Caco-2 (cell line): ENCODE results near the gene SLC30A1. TPM values are rescaled to one million over a fixed set of nuclear protein-coding genes. Genes with fewer than 3 reads are reported as not detected.

ENCODE experiments used
- BruUV-seq: library from RNA; stranded (reverse); fragments of 400-500 nt; replicated peaks from 2 replicates; lab custom pipeline; 2021; lab: Mats Ljungman, UMichigan
- CTCF ChIA-PET: fragments of 300-600 bp; sonication (Branson Sonifier 250); formaldehyde crosslinking; loops from one replicate; lab custom pipeline; 2022; ENCODE audit warnings: antibody characterized with exemption; lab: Charles Lee
- POLR2A ChIA-PET: fragments of 300-600 bp; sonication (Branson Sonifier 250); formaldehyde crosslinking; loops from one replicate; lab custom pipeline; 2022; ENCODE audit warnings: antibody characterized with exemption; lab: Charles Lee
- DNase-seq, 2 experiments: peaks; one replicate each; pipeline versions ENCODE4 v3.0.0 to v3.0.0-alpha.2; 2020 to 2022
- H3K27me3 ChIP-seq: replicated peaks from 2 replicates; pipeline ENCODE4 v1.6.0; 2011; ENCODE audit warnings: low read length; ENCODE audit not compliant: control insufficient read depth, insufficient read depth
- H3K36me3 ChIP-seq: 2 replicates; pipeline ENCODE4 v1.5.1; 2011; ENCODE audit warnings: low read length; ENCODE audit not compliant: control insufficient read depth, insufficient read depth
- H3K4me1 ChIP-seq: fragments of 250-450 bp; sonication (Bioruptor Pico); 2 replicates; pipeline ENCODE4 v1.5.1; 2020; ENCODE audit warnings: mild to moderate bottlenecking
- H3K4me3 ChIP-seq: 2 replicates; pipeline ENCODE4 v1.5.1; 2011; ENCODE audit warnings: low read depth, mild to moderate bottlenecking, control low read depth, low read length
- H3K9me3 ChIP-seq: fragments of 250-450 bp; sonication (Bioruptor Pico); 2 replicates; pipeline ENCODE4 v1.5.1; 2020; ENCODE audit warnings: mild to moderate bottlenecking, moderate library complexity
- H3K27ac Mint-ChIP-seq: one replicate; pipeline ENCODE4 v1.8.0; 2022; ENCODE audit warnings: mixed read lengths; ENCODE audit not compliant: unreplicated experiment
- H3K27me3 Mint-ChIP-seq: one replicate; pipeline ENCODE4 v1.8.0; 2022; ENCODE audit warnings: mixed read lengths; ENCODE audit not compliant: insufficient read depth, unreplicated experiment
- H3K36me3 Mint-ChIP-seq: one replicate; pipeline ENCODE4 v1.8.0; 2022; ENCODE audit warnings: mild to moderate bottlenecking, mixed read lengths; ENCODE audit not compliant: insufficient read depth, unreplicated experiment
- H3K4me1 Mint-ChIP-seq: one replicate; pipeline ENCODE4 v1.8.0; 2022; ENCODE audit warnings: low read depth, mixed read lengths; ENCODE audit not compliant: unreplicated experiment
- H3K4me3 Mint-ChIP-seq: one replicate; pipeline ENCODE4 v1.8.0; 2022; ENCODE audit warnings: mild to moderate bottlenecking, moderate library complexity, mixed read lengths; ENCODE audit not compliant: unreplicated experiment
- H3K9me3 Mint-ChIP-seq: one replicate; pipeline ENCODE4 v1.8.0; 2022; ENCODE audit warnings: mixed read lengths; ENCODE audit not compliant: unreplicated experiment
- intact Hi-C: fragments of 100-400 bp; cut with micrococcal nuclease; formaldehyde crosslinking; loops from one replicate; pipeline ENCODE4 v1.10.0; 2022; ENCODE audit not compliant: unreplicated experiment
- total RNA-seq: library from RNA; stranded (reverse); gene quantifications from 2 replicates; pipeline ENCODE4 v1.2.3, GENCODE V29; 2022
- TF ChIP-seq, protein P1 (sequence below), 2 experiments: fragments of 200-600 bp in 1 of 2; IDR thresholded peaks; 1 replicate in 1 of 2; 2 replicates in 1 of 2; pipeline versions ENCODE4 v1.5.1 to v1.8.0; 2011 to 2022; ENCODE audit warnings: antibody characterized with exemption in 1 of 2, control low read depth in 1 of 2, inconsistent platforms in 1 of 2, low read depth in 1 of 2, low read length in 1 of 2, mild to moderate bottlenecking in 1 of 2, moderate library complexity in 1 of 2; ENCODE audit not compliant: insufficient read depth in 1 of 2, severe bottlenecking in 1 of 2, unreplicated experiment in 1 of 2

SLC30A1 gene
- total RNA-seq, 1 experiment from 2014 or later = 26.6 TPM

DNA sequence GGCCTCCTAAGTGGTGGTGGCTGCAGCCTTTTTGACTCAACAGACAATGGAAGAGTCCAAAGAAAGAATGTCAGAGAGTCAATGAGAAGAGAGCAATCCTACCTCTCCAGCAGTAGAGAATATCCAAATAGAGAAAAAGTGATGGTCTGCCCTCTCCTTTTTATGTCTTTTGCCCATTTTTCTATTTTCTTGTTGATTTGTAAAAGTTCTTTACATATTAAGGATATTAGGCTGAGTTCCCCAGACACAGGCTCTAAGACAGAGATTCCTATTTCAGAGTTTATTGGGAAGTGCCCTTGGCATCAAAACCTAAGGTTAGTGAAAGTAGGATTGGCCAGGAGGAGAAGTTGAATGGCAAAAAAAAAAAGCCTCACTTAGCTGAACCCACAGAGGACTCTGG is 20.3 kb upstream of the SLC30A1 start:
- peaks cover 29% of the 10 kb centered on the region for H3K4me1 Mint-ChIP-seq
- Histone ChIP-seq H3K36me3 (no peaks in the 10 kb centered on the region), H3K4me1 (peaks cover 22% of the 10 kb centered on the region)

DNA sequence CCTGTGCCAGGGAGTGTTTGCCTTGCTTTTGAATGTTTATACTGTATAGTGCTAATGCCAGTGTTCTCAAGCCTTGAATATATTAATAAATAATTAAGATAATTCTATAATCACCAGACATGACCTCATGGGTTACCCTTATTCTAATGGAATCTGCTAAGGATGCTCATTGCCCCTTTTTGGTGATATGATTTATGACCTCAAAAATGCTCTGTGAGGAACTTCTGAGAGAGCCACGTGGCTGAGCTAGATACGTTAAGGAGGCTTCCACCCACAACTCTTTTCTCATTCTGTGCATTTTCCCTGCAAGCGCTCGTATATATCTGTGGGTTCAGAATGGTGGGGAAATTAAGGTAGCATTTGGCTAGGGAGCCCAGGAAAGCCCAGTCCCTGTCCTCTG is 19.6 kb upstream of the SLC30A1 start:
- ChIA-PET POLR2A (interaction anchor here (0.6 kb wide), 1 partner anchor 78 kb away, joined by 4 read pairs; no protein-coding TSS in a partner anchor), CTCF (no interaction called here)
- intact Hi-C loops = no loop called here

More for the DNA sequence above, 20.3 kb upstream of the SLC30A1 start:
- no peaks in the 10 kb centered on the region for H3K36me3 Mint-ChIP-seq
- intact Hi-C loops = no loop called here
- no peak overlapping the region for H3K4me3 Mint-ChIP-seq
- H3K27me3 Mint-ChIP-seq = no peaks in the 10 kb centered on the region
- POLR2A ChIA-PET = interaction anchor here (0.6 kb wide), 1 partner anchor 78 kb away, joined by 4 read pairs; no protein-coding TSS in a partner anchor
- no peak overlapping the region for H3K4me3 ChIP-seq
- no peak for DNase-seq
- TF ChIP-seq, protein P1, sequence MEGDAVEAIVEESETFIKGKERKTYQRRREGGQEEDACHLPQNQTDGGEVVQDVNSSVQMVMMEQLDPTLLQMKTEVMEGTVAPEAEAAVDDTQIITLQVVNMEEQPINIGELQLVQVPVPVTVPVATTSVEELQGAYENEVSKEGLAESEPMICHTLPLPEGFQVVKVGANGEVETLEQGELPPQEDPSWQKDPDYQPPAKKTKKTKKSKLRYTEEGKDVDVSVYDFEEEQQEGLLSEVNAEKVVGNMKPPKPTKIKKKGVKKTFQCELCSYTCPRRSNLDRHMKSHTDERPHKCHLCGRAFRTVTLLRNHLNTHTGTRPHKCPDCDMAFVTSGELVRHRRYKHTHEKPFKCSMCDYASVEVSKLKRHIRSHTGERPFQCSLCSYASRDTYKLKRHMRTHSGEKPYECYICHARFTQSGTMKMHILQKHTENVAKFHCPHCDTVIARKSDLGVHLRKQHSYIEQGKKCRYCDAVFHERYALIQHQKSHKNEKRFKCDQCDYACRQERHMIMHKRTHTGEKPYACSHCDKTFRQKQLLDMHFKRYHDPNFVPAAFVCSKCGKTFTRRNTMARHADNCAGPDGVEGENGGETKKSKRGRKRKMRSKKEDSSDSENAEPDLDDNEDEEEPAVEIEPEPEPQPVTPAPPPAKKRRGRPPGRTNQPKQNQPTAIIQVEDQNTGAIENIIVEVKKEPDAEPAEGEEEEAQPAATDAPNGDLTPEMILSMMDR (IDR thresholded peaks at IDR 0.05; ENCODE audit: insufficient read depth in 1 of 2, low read depth in 1 of 2, low read length in 1 of 2, severe bottlenecking in 1 of 2, unreplicated experiment in 1 of 2) = no peak
- CTCF ChIA-PET = no interaction called here
- no peaks in the 10 kb centered on the region for H3K9me3 Mint-ChIP-seq
- H3K27ac Mint-ChIP-seq = no peak overlapping the region
- no peaks in the 10 kb centered on the region for H3K27me3 ChIP-seq
- H3K9me3 ChIP-seq = no peaks in the 10 kb centered on the region
- no TSS peak for BruUV-seq

DNA sequence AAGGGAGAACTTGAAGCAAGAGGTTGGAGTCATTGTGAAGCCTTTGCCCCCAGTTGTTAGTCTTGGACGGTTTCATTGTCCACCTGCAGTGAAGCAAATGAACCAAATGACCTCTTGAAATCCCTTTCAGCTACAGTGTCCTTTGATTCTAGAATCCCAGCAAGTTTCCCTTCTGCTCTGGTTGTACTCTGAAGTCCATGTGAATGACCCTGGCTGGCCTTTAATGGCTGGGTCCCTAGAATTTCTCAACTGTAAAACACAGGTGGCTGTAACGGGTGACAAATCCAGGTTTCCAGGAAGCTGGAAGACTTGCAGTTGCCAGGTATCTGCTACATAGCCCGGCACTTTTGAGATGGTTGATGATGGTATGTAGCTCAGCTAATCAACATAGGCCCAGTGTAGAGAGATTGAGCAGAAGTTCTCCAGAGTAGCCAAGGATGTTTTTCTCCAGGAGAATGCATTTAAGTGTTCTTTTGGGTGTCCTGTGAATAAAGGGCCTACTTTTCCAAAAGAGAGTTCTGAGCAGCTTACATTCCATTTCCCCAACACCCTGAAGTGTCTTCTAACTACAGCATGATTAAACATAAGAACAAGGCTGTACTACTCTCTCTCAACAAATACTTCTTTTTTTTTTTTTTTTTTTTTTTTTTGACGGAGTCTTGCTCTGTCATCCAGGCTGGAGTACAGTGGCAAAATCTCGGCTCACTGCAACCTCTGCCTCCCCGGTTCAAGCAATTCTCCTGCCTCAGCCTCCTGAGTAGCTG is 17.6 kb upstream of the SLC30A1 start:
- POLR2A ChIA-PET = no interaction called here
- intact Hi-C loops = no loop called here
- no TSS peak for BruUV-seq
- no peaks in the 10 kb centered on the region for H3K27me3 Mint-ChIP-seq
- H3K36me3 Mint-ChIP-seq = no peaks in the 10 kb centered on the region
- Histone ChIP-seq H3K9me3 (no peaks in the 10 kb centered on the region), H3K27me3 (no peaks in the 10 kb centered on the region), H3K4me3 (no peak overlapping the region), H3K4me1 (no peaks in the 10 kb centered on the region), H3K36me3 (no peaks in the 10 kb centered on the region)
- peaks cover 17% of the 10 kb centered on the region for H3K4me1 Mint-ChIP-seq
- no peak for DNase-seq
- CTCF ChIA-PET = interaction anchor here (0.7 kb wide), 1 partner anchor 44 kb away, joined by 13 read pairs; no protein-coding TSS in a partner anchor
- H3K27ac Mint-ChIP-seq = no peak overlapping the region
- no peaks in the 10 kb centered on the region for H3K9me3 Mint-ChIP-seq
- no peak overlapping the region for H3K4me3 Mint-ChIP-seq
- TF ChIP-seq, protein P1 (IDR thresholded peaks at IDR 0.05; ENCODE audit: insufficient read depth in 1 of 2, low read depth in 1 of 2, low read length in 1 of 2, severe bottlenecking in 1 of 2, unreplicated experiment in 1 of 2) = no peak

More for the DNA sequence above, 19.6 kb upstream of the SLC30A1 start:
- TF ChIP-seq, protein P1 (IDR thresholded peaks at IDR 0.05; ENCODE audit: insufficient read depth in 1 of 2, low read depth in 1 of 2, low read length in 1 of 2, severe bottlenecking in 1 of 2, unreplicated experiment in 1 of 2) = no peak
- H3K9me3 ChIP-seq = no peaks in the 10 kb centered on the region
- Mint-ChIP-seq H3K9me3 (no peaks in the 10 kb centered on the region), H3K27ac (no peak overlapping the region), H3K27me3 (no peaks in the 10 kb centered on the region), H3K36me3 (no peaks in the 10 kb centered on the region), H3K4me3 (no peak overlapping the region), H3K4me1 (peaks cover 24% of the 10 kb centered on the region)
- BruUV-seq = no TSS peak
- H3K36me3 ChIP-seq = no peaks in the 10 kb centered on the region
- H3K27me3 ChIP-seq = no peaks in the 10 kb centered on the region
- no peak for DNase-seq
- H3K4me1 ChIP-seq = peaks cover 16% of the 10 kb centered on the region
- H3K4me3 ChIP-seq = no peak overlapping the region
